GM12891 (cell line): Measurements from ENCODE around the gene SH2B2.

Experiments
- PAX5 ChIP-seq: IDR thresholded peaks from 2 replicates; pipeline ENCODE4 v1.6.1; 2011; ENCODE audit warnings: low read length, moderate library complexity, mild to moderate bottlenecking; ENCODE audit not compliant: insufficient read depth, severe bottlenecking
- POLR2A ChIP-seq: IDR thresholded peaks from 2 replicates; pipeline ENCODE4 v1.6.1; 2011; ENCODE audit warnings: low read depth, low read length, control low read depth
- POLR2AphosphoS5 ChIP-seq: IDR thresholded peaks from 2 replicates; pipeline ENCODE4 v1.6.1; 2011; ENCODE audit warnings: low read depth, low read length, control low read depth
- TAF1 ChIP-seq: IDR thresholded peaks from 2 replicates; pipeline ENCODE4 v1.6.1; 2011; ENCODE audit warnings: low read depth, low read length, control low read depth

DNA sequence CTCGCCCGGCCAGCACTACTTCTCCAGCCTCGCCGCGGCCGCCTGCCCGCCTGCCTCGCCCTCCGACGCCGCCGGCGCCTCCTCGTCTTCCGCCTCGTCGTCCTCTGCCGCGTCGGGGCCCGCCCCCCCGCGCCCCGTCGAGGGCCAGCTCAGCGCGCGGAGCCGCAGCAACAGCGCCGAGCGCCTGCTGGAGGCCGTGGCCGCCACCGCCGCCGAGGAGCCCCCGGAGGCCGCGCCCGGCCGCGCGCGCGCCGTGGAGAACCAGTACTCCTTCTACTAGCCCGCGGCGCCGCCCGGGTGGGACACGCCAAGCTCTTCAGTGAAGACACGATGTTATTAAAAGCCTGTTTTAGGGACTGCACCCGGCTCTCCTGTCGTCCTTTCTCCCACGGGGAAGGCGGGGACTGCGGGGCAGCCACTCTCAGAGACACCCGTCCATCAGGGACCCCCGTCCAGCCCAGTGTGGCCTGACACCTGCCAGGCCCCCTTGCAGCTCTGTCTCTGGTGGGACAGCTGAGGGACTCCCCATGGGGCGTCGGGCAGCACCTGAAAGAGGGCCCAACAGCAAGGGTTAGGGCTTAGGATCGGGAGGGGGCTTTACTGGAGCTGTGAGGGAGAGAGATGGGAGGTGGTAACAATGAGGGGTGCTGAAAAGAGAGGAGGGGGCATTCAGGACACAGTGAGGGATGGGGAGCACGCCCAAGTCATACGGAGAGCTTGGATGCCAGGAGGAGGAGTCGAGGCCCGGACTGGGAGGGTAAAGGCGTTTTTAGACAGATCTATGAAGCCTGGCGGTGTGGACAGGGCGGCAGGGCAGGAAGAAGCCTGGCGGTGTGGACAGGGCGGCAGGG, 34.9 kb downstream of the SH2B2 start:
- TF ChIP-seq POLR2A (no peak), PAX5 (no peak), TAF1 (no peak), POLR2AphosphoS5 (no peak)
